WTC11 (cell line): ENCODE results near the gene MERTK.

Source experiments
- E2F5 ChIP-seq: sonication (generic); formaldehyde crosslinking; IDR thresholded peaks from 2 replicates; pipeline ENCODE4 v1.8.1; 2022; ENCODE audit warnings: mild to moderate bottlenecking, moderate library complexity, missing genetic modification reagents
- FOXK1 ChIP-seq: sonication (generic); formaldehyde crosslinking; IDR thresholded peaks from 2 replicates; pipeline ENCODE4 v1.8.0; 2022; ENCODE audit warnings: mild to moderate bottlenecking, moderate library complexity, missing genetic modification reagents
- IRF2 ChIP-seq: sonication (generic); formaldehyde crosslinking; IDR thresholded peaks from 2 replicates; pipeline ENCODE4 v1.8.0; 2022; ENCODE audit warnings: low read depth, missing genetic modification reagents, borderline replicate concordance
- NFYB ChIP-seq: sonication (generic); formaldehyde crosslinking; conservative IDR thresholded peaks from 2 replicates; pipeline ENCODE4 v1.8.0; 2022; ENCODE audit warnings: low read depth, missing genetic modification reagents
- NR2C2 ChIP-seq: sonication (generic); formaldehyde crosslinking; IDR thresholded peaks from 2 replicates; pipeline ENCODE4 v1.8.0; 2022; ENCODE audit warnings: mild to moderate bottlenecking, missing genetic modification reagents
- TF ChIP-seq, protein P1 (sequence below): sonication (generic); formaldehyde crosslinking; IDR thresholded peaks from 2 replicates; pipeline ENCODE4 v1.8.0; 2023; ENCODE audit warnings: missing genetic modification reagents
- TF ChIP-seq, protein P2 (sequence below): fragments of 200-600 bp; IDR thresholded peaks from 2 replicates; pipeline ENCODE4 v1.8.0; 2022; ENCODE audit warnings: antibody characterized with exemption

DNA sequence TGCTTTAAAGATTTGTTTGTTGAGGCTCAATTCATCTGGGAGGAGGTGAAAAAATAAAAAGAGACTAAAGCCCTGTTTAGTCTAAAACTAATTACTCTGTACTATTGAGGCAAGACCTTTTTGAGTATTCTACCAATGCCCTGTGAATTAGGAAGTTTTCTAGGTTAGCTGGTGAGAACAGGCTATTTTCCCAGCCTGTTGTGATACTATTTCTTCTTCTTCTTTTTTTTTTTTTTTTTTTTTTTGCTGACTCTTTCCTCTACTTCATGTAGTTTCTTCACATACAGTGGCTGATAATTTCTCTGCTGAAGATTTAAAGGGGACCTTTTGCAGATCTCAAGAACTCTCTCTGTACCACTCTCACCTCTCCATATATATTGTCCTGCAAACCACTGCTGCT, 147.8 kb downstream of the MERTK start:
- TF ChIP-seq, protein P1, sequence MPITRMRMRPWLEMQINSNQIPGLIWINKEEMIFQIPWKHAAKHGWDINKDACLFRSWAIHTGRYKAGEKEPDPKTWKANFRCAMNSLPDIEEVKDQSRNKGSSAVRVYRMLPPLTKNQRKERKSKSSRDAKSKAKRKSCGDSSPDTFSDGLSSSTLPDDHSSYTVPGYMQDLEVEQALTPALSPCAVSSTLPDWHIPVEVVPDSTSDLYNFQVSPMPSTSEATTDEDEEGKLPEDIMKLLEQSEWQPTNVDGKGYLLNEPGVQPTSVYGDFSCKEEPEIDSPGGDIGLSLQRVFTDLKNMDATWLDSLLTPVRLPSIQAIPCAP = no peak
- TF ChIP-seq, protein P2, sequence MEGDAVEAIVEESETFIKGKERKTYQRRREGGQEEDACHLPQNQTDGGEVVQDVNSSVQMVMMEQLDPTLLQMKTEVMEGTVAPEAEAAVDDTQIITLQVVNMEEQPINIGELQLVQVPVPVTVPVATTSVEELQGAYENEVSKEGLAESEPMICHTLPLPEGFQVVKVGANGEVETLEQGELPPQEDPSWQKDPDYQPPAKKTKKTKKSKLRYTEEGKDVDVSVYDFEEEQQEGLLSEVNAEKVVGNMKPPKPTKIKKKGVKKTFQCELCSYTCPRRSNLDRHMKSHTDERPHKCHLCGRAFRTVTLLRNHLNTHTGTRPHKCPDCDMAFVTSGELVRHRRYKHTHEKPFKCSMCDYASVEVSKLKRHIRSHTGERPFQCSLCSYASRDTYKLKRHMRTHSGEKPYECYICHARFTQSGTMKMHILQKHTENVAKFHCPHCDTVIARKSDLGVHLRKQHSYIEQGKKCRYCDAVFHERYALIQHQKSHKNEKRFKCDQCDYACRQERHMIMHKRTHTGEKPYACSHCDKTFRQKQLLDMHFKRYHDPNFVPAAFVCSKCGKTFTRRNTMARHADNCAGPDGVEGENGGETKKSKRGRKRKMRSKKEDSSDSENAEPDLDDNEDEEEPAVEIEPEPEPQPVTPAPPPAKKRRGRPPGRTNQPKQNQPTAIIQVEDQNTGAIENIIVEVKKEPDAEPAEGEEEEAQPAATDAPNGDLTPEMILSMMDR = no peak
- TF ChIP-seq NR2C2 (CRISPR knock-in tag) (no peak), NFYB (no peak), IRF2 (CRISPR knock-in tag) (no peak), E2F5 (CRISPR knock-in tag) (no peak), FOXK1 (CRISPR knock-in tag) (no peak)
